Activated T-cell treated with anti-CD3 and anti-CD28 coated beads, Interleukin-2, amount 50 U/mL, for 48 hours (primary cell): ENCODE measurements around the gene CLEC2D.

Experiments used
- DNase-seq, 2 experiments: peaks; one replicate each; pipeline ENCODE4 v3.0.0-alpha.2; 2020

Gene CLEC2D, protein sequence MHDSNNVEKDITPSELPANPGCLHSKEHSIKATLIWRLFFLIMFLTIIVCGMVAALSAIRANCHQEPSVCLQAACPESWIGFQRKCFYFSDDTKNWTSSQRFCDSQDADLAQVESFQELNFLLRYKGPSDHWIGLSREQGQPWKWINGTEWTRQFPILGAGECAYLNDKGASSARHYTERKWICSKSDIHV

DNA sequence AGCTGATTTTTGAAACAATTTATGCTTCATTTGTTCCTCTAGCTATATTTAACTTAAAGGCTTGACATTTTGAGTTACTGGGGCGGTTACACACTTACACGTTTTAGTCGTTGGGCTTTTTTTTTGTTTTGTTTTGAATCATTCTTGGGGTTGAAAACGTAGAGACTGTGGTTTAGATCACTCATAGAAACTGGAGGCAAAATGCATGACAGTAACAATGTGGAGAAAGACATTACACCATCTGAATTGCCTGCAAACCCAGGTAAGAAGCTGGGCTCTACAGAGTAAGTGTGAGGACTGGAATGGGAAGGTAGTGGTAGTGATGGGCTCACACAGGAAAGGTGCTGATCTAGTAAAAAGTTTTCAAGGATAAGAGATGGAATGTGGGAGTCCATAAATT, at the start of gene CLEC2D:
TSS of gene CLEC2D (plus strand) at position 180 of the 400 bp plus-strand sequence. CDS start at position 202, 22 bp downstream.
- peak; percentile 63 to 64 for DNase-seq

DNA sequence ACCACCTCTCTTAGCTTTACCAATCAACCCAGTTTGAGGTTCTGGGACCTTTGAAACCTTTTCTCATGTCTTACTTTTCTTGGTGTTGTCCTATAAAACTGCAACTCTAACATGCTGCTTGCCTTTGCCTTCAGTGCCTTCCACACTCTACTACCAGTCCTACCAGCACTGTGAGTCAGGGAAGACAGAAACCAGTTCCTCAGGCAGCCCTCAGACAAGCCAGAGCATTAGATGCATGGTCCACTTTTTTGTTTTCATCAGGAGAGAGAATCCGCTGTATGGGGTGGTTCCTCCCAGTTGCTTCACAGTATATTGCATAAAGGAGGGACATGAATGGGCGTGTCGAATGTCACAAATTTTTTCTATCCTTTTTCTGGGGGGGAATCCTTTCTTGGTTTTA, 44.5 kb upstream of the CLEC2D start:
- no peak for DNase-seq

DNA sequence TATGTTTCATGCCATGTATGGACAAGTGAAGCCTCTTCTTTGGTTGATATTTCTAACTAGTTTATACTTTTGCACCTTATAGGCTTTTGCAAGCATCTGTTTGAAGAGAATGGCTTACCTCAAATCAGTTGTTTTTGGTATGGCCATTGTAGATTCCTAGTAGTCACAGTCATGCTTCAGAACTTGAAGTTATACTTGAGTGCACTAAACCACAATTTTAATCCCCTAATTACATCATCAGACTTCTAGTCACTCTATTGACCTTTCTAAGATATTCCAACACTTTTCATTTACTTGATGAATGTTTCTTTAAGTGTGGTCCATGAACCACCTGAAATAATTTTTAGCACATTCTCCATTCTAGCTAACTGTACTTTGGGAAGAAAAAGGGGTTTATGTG, 43.2 kb upstream of the CLEC2D start:
- DNase-seq: no peak

DNA sequence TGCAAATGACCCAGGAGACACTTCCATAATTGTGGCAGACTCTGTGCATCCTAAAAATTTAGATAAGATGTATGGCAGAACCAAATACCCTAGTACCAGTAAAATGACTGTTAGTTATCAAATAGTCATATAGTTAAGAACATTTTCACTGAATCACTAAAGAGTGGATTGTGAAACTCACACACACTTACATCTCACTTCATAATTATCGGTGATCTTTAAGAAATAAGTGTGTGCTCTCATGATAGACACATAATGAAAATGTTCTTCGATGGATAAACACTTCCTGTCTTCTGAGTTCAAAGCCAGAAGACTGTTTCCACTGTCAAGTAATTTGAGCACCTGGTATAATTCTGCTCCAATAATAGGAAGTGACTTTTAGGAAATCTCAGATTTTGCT, 42.7 kb upstream of the CLEC2D start:
- no peak for DNase-seq

DNA sequence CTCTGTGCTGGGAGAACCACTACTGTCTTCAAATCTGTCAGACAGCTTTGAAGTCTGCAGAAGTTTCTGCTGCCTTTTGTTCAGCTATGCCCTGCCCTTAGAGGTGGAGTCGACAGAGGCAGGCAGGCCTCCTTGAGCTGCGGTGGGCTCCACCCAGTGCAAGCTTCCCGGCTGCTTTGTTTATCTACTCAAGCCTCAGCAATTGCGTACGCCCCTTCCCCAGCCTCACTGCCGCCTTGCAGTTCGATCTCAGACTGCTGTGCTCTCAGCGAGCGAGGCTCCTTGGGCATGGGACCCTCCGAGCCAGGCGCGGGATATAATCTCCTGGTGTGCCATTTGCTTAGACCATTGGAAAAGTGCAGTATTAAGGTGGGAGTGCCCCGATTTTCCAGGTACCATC, 36.7 kb upstream of the CLEC2D start:
- DNase-seq: no peak

DNA sequence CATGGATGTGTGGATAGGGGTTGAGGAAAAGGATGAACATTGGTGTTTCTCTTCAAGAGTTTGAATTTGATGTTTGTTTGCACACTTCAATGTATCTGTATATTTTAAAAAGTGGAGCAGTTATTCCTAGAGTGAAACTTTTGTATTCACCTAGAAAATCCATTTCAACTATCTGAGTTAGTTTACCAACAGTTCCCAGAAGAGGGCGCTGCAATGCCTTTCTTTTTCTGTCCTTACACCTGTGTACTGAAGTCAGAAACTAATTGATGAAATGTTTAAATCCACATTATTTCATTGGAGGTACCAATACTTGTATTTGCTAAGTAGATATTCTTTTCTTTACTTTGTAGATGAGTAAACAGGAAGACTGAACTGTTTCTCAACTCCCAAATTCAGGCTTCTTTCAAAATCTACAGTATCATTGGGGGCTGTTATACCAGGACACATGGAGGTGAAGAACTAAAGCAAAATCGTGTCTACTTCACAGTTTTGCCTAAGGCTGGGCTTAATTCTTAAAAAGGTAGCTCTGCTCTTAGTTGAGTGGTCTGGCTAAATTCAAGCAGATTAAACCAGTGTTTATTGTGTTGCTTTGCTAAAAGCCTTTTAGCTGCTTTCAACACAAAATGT, 35.2 kb upstream of the CLEC2D start:
- DNase-seq: peak; percentile 78 to 79

DNA sequence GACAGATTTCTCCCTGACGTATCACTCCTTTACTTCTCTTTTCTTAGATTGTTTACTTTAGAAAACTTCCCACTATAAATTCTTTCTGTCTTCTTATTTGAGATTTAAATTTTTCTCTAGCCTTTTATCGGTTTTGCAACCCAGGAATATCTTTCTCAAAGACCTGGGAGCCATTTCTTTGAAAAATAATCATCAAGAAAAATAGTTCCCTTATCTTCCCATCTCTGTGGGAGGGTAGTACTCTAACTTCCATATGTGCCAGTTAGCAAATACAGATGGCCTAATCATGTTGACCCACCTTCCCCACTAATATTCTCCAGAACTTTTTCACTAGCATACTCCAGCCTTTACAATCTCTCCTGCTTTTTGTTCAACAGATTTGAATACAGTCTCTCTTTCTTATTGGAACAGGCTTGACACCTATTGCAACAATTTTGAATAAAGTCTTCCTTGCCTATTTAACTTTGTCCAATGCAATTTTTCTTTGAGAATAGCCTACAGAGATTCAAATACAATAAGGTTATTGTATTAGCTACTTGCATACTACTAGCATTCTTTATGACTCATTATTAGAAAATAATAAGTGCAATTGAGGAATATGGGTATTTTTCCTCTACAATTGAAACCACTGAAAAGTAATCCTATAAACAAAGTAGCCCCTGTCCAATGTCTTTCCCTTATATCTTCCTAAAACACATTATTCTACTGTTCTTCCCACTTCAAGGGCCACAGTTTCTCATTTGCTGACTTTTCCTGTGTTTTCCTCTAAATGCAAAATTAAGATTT, 34.4 kb upstream of the CLEC2D start:
- no peak for DNase-seq

DNA sequence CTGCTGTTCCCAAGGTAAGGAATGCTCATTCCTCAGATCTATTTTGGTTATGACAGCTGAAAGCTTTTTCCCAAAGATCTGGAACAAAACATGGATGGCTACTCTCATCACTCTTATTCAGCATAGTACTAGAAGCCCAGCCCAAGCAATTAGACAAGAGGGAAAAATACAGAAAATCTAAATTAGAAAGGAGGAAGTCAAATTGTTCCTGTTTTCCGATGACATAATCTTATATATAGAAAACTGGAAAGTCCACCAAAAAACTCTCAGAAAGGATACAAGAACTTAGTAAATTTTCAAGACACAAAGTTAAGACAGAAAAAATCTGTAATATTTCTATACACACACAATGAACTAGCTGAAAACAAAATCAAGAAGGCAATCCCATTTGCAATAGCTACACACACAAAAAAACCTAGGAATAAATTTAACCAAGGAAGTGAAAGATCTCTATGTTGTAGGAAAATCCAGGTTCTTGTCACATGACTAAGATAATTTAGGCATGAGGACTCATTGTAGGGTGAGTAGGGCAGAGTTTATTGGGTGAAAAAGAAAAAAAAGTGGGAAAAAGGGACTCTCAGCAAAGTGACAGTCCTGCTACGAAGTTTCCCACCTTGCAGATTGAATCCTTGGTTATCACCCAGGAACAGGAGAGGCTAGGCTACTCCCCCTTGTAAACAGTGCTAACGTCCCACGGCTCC, 33.2 kb upstream of the CLEC2D start:
- no peak for DNase-seq

DNA sequence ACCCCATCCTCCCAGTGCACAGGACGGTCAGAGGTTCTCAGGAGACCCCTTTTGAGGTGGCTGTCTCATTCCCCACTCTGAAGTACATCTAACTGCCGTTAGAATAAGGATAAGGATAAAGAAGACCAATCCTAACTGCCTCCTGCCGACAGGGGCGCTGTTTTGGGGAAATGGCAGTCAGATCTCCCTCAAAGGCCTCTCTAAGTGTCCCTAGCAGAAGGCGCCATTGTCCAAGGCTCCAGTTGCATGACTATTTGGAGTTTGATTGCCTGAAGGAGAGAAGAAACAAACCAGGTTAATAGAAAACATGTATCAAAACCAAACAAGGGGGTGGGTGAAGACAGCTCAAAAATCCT, 32.7 kb upstream of the CLEC2D start:
- no peak for DNase-seq

DNA sequence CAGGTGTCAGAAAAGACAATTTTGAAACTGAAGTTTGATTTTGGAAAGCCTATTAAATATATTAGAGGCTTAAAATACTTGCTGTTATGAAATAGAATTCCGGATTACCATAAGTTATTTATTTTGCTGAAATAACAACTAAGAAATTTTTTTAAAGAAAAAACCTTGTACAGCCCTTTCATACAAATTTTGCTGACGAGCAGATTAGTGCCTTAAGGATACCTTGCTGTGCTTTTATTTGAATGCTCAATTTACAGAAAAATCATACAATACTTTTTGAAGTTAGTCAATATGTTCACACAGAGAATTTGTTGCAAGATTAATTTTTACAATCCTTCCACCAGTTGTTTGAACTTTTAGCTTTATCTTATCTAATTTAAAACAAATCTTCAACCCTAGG, 29.5 kb upstream of the CLEC2D start:
- DNase-seq: no peak

DNA sequence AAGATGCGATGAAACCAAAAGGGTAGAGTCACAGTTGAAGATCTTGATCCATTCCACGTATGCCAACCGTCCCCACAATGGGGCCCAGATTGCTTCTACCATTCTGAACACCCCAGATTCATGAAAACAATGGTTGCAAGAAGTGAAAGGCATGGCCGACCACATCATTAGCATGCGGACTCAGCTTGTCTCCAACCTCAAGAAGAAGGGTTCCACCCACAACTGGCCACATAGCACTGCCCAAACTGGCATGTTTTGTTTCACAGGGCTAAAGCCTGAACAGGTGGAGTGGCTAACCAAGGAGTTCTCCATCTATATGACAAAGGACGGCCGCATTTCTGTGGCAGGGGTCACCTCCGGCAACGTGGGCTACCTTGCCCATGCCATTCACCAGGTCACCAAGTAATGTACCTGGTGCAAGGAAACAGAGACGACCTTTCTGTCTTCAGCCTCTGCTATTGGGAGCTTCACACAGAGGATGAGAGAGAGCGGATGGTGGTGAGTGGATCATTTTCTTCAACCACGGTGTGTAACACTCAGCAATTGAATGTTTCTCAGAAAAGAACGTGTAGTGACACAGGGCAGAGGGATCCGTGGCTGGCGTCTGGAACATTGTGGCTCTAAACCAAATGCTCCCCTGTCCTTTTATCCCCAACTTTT, 26.8 kb upstream of the CLEC2D start:
- no peak for DNase-seq

DNA sequence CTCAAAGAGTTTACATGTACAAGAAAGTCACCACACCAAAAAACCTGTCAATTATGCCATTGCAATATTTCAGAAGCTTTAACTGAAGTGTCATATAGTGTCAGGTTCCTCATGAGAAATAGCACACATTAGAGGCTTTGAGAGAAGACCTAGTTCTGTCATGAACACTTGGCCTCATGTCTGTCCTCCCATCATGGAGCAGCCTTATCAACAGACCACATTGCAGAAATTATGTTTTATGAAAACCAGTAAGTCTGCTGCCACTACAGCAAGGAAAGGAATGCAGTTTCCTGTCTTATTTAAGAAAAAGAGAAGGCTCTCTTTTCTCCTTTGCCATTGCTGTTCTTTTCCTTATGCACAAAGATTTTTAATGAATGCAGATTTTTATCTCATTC, 26.2 kb upstream of the CLEC2D start:
- no peak for DNase-seq

DNA sequence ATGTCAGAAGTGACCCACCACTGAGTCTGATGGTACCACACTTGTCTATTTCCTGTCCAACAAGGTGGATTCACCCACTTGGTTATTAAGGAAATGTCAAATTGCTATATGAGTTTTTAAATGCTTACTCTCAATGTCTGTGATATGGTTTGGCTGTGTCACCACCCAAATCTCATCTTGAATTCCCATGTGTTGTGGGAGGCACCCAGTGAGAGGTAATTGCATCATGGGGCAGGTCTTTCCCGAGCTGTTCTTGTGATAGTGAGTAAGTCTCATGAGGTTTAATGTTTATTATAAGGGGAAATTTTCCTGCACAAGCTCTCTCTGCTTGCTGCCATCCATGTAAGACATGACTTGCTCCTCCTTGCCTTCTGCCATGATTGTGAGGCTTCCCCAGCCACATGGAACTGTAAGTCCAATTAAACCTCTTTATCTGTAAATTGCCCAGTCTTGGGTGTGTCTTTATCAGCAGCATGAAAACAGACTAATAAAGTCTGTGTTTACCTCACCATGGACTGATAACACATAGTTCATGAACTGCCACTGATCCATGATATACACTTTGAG, 24.4 kb upstream of the CLEC2D start:
- peak in 1 of 2 experiments; percentile 54 for DNase-seq

DNA sequence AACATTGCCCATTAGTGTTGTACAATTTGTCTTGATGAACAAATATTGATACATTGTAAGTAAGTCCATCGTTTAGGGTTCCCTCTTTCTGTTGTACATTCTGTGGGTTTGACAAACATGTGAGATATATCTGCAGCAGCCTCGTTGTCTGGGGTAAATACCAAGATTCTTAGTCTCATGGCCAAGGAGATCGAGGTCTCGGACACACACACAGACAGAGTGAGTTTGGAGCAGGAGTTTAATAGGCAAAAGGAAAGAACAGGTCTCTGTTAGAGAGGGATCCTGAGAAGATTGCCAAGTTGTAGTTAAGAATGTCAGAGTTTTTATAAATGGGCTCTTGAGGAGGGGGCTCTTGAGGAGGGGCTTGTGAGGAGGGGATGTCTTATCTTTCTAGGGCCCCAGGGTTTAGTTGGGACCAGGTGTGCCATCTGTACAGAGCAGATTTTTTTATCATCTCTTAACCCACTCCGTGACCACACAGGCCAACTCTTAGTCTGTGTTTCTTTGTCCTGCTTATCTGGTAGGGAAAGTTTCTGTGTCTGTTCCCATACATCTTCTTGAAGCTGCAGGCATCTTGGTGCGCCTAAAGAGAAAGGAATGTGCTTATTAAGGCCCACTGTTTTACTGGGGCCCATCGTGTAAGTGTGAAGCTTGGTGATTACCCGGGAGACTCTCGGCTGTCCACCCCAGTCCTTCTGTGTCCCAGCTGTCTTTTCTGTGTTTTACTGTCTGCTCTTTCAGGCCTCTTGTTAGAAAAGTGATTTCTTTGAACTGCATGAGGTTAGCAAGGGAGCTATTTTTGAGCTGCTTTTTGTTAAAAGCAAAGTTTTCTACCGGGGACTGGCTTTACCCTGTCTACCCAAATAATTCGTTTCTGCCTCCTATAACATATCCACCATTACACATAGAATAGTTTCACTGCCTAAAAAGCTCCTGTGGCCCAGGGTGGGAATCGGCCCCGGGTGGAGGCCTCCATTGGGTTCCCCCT, 22.4 kb upstream of the CLEC2D start:
- peak in 1 of 2 experiments; percentile 51 for DNase-seq

DNA sequence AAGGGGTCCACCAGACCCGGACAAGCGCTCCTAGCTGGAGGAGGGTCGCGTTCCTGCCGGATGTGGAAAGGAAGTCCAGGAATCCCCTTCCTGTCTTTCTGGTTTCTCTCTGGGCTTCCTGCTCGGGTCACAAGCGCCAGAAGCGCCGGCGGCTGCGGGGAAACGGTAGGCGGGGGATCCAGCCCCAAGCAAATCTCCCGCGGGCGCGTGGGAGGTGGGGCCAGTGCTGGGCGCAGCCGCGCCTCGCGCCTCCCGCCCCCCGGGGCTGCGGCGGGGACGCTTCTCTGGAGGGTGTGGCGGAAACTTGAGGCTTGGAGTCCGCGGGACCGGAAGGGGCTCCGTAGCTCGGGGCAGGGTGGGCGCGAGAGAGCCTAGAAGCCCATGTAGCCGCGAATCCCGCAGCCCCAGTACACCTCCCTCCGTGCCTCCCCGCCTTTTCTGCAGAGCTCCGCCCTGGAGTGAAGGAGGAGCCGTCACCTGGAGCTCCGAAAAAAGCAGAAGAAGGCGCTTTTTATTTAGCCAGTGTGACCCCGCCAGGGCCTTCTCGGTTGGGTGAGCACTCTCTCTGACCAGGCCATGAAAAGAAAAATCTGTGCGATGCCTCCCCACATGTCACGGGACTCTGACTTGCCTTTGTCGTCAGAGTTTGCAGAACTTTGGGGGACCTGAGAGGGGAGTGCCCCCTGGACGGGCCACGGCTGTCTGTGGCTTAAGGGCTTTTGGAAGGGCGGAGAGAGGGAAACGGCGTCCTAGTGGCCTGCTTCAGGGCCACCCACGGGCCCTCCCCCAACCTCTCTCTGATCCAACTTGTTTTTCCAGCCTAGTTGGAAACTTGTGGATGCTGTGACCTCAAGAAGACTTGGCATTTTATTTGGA, 21.4 kb upstream of the CLEC2D start:
- DNase-seq: peak; percentile 95 to 96

DNA sequence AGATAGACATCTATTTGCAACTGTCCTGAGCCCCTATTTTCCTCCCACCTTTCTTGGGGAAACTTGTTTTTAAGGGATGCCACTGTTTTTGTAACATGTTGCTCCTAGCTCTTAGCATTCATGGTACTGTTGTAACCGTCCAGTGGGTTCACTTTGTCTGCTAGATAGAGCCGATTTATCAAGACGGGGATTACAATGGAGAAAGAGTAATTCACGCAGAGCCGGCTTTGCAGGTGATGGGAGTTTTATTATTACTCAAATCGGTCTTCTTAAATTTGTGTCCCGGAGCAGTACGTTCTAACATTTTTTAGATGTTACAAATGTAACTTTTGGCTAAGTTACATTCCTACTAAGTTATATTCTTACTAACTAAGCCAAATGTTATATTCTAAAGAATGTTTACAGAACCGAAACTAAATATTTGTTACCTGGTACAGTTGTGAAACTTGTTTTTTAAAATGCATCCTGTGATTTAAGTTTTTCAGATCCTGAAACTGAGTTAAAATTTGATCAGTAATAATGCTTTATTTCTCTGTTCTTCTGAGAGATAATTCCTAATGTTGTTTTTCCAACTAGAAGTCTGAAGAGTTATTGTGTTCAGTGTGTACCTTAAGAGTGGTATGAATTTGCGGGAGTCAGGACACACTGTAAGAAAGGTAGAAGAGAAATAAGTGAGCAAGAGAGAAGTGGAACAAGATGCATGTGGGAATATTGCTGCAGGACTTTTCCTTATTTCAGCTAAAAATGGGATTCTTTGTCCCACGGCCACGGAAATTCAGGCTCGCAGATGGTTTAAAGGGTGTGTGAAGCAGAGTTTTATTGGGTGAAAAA, 20.6 kb upstream of the CLEC2D start:
- DNase-seq: no peak

DNA sequence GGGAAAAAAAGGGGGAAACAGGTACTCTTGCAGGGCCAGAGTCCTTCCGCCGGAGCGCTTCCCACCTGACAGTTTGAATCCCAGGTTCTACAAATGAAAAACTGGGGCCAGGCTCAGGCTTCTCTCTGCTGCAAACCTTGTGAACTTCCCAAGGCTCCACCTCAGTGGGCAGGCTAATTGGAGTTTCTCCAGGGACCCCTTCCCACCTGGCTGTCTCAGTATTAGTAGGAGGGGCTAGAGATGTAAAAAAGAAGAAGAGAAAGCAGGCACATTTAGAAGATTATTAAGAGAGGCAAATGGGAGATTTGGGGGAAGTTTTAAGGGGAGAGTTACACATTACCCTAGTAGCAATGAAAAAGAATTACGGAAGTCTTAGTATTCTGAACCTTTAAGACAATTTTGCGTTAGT, 20.0 kb upstream of the CLEC2D start:
- peak; percentile 55 to 60 for DNase-seq

DNA sequence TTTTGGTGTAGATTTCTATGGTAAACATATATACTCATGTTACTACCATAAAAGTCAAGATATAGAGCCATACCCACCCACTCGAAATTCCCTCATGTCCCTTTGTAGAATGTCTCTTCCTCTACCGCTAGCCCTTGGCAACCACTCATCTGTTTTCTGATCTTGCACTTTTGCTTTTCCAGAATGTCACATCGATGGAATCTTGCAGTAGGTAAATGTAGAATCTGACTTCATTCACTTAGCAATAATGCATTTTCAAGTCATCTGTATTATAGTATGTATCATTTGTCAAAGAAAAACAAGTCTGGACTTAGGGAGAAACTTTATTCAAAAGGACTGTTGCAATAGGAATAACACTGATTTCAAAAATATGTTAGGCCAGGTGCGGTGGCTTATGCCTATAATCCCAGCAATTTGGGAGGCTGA, 19.3 kb upstream of the CLEC2D start:
- DNase-seq: no peak

DNA sequence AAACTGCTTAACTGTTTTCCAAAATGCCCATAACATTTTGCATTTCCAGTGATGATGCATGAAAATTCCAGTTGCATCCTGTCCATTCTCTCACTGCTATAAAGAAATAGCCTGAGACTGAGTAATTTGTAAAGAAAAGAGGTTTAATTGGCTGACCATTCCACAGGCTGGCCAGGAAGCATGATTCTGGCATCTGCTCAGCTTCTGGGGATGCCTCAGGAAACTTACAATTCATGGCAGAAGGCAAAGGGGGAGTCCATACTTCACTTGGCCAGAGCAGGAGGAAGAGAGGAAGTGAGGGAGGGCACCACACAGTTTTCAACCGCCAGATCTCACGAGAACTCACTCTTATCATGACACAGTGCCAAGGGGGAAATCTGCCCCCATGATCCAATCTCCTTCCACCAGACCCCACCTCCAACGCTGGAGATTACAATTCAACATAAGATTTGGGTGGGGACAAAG, 18.2 kb upstream of the CLEC2D start:
- DNase-seq: peak; percentile 72 to 74
